Fibroblast of villous mesenchyme (primary cell): ENCODE results near the gene ACHE. TPM values are rescaled to one million over a fixed set of nuclear protein-coding genes. Genes with fewer than 3 reads are reported as not detected.

Source experiments
- DNase-seq: peaks from one replicate; pipeline ENCODE4 v3.0.0-alpha.2; 2010; ENCODE audit warnings: low read depth
- H3K4me3 ChIP-seq: 2 replicates; pipeline ENCODE4 v1.5.1; 2011; ENCODE audit warnings: low read depth, mild to moderate bottlenecking, low read length
- total RNA-seq: library from RNA; depleted of rRNA; stranded (reverse); fragments of >200 nt; gene quantifications from 2 replicates; pipeline ENCODE4 v1.2.3, GENCODE V29; 2012
- TF ChIP-seq, protein P1 (sequence below): IDR thresholded peaks from 2 replicates; pipeline ENCODE4 v1.5.1; 2012; ENCODE audit warnings: low read depth, mild to moderate bottlenecking, low read length; ENCODE audit not compliant: insufficient read depth

The ACHE gene
- total RNA-seq, 1 donor = not detected

DNA sequence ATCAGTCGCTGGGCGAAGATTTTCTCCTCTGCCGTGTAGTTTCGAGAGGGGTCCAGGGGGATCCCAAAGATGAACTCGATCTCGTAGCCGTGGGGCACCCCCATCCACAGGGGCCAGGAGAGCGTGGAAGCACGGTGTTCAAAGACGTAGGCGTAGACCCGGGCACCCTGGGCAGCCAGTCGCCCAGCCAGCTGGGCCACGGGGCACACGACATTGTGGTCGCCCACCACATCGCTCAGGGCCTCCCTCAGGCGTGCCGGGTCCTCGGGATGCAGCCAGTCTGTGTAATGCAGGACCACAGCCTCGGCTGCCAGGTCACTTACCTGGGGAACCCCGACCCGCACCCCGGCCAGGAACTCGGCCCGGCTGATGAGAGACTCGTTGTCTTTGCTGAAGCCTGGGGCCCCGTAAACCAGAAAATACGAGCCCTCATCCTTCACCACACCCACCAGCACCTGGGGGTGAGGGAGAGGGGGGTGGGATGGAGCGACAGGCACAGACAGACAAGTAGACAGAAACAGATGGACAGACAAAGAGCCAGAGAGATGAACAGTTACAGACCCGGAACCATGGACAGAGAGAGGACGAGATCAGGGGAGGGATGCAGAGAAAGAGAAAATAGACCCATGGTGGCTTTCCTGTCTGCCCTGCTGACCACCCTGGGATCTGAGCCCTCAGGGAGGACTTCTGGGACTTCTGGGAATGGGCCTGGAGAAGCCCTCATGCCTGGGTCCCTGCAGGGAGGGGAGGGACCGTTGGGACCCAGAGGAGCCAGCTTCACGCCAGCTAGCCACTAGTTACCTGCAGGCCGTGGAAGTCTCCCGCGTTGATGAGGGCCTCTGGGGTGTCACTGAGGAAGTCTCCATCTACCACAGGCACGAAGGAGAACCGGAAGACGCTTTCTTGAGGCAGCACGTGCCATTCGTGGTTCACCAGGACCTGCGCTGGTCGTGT is 3.0 kb downstream of the ACHE start:
- DNase-seq = no peak
- H3K4me3 ChIP-seq = no peak overlapping the region
- TF ChIP-seq, protein P1, sequence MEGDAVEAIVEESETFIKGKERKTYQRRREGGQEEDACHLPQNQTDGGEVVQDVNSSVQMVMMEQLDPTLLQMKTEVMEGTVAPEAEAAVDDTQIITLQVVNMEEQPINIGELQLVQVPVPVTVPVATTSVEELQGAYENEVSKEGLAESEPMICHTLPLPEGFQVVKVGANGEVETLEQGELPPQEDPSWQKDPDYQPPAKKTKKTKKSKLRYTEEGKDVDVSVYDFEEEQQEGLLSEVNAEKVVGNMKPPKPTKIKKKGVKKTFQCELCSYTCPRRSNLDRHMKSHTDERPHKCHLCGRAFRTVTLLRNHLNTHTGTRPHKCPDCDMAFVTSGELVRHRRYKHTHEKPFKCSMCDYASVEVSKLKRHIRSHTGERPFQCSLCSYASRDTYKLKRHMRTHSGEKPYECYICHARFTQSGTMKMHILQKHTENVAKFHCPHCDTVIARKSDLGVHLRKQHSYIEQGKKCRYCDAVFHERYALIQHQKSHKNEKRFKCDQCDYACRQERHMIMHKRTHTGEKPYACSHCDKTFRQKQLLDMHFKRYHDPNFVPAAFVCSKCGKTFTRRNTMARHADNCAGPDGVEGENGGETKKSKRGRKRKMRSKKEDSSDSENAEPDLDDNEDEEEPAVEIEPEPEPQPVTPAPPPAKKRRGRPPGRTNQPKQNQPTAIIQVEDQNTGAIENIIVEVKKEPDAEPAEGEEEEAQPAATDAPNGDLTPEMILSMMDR = no peak

DNA sequence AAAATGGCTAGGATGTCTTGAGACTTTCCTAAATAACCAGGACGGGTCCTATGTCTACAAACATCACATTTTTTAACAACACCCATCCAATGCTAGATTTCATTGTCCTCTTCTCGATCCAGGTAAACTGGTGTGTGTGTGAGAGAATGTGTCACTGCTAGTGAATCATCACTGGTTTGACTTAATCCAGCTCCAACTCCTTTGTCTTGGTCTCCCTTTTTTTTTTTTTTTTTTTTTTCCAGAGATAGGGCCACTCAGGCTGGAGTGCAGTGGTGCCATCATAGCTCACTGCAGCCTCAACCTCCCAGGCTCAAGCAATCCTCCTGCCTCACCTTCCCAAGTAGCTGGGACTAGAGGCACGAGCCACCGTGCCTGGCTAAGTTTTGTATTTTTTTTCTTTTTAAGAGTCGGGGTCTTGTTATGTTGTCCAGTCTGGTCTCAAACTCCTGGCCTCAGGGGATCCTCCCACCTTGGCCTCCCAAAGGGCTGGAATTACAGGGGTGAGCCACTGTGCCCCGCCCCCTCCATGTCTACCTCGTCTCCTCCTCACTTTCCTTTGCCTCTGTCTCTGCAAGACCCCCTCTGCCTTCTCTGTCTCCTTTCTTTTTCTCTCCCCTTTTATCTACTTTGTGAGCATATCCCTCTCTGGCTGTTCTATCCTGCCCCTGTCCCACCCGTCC is 4.0 kb downstream of the ACHE start:
- TF ChIP-seq, protein P1 = no peak
- no peak for DNase-seq
- H3K4me3 ChIP-seq = no peak overlapping the region

DNA sequence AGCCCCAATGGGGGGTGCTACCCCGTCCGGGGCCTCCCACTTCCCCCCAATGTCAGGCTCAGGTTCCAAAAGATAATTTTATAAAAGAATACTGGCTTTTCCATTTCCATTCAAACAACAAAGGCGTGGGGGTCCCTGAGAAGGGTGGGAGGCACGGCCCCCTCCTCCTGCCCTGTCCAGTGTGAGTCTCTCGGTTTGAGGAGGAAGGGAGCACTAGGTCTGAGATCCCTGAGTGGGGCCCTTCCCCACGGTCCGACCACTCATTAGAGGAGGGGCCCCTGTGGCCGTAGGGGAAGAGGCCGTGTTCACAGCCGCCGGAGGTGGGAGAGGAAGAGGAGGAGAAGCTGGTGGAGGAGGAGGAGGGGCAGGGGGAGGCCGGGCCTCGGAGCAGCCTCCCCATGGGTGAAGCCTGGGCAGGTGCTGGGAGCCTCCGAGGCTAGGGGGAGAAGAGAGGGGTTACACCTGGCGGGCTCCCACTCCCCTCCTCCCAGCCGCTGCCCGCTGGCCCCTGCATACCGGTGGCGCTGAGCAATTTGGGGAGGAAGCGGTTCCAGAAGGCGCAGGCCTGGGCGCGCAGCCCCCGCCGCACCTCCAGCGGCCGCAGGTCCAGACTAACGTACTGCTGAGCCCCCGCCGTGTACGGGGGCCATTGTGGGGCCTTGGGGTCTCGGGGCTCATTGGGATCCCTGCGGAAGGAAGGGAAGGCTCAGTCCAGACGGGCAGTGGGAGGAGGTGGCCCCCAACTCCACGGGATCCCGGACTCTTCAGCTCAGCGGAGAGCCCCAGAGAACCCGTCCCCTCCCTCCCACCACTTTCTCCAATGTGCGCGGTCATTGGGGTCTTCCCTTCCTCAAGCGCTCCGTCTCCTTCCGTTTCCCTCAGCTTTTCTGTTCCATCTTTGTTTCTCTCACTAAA is 4.8 kb downstream of the ACHE start:
- peak overlapping the region; percentile 64 for H3K4me3 ChIP-seq
- DNase-seq = no peak
- TF ChIP-seq, protein P1 = no peak

DNA sequence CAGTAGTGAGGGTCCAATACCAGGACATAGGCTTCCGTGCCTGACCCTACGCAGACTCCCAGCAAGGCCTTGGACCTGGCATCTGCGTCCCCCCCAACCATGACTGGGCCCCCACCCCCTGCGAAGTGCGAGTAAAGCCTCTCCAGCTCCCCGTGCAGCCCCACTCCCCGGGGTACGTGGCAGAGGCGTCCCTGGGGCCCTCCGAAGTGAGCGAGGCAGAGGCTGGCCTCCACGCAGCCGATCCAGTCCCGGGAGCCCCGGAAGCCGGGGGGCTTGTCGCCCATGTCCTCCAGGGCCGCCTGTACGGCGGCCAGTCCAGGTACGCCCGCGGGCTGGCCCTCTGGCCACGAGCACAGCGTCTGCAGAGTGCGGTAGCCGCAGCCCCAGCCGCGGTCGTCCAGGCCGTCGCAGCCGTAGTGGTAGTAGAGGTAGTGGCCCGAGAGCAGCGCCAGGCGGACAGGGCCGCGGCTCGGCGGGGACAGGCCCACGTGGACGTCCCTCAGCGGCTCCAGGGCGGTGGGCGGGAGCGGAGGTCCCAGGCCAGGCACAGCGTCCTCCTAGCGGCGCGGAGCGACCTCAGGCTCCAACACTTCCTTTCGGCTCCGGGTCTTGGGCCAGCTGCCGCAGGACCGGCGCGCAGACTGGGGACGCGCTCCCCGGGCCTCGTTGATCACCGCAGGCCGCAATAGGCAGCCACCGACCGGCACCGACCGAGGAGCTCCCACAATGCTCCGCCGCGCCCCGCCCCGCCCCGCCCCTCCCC is 6.5 kb downstream of the ACHE start, which contains the start of gene UFSP1:
Gene UFSP1, minus strand, starts transcription at position 728 of the 763 bp plus-strand sequence. Its CDS starts 444 bp downstream, at position 284.
- DNase-seq = no peak
- TF ChIP-seq, protein P1 = no peak
- peak within 1 kb of the TSS; percentile 67 for H3K4me3 ChIP-seq

DNA sequence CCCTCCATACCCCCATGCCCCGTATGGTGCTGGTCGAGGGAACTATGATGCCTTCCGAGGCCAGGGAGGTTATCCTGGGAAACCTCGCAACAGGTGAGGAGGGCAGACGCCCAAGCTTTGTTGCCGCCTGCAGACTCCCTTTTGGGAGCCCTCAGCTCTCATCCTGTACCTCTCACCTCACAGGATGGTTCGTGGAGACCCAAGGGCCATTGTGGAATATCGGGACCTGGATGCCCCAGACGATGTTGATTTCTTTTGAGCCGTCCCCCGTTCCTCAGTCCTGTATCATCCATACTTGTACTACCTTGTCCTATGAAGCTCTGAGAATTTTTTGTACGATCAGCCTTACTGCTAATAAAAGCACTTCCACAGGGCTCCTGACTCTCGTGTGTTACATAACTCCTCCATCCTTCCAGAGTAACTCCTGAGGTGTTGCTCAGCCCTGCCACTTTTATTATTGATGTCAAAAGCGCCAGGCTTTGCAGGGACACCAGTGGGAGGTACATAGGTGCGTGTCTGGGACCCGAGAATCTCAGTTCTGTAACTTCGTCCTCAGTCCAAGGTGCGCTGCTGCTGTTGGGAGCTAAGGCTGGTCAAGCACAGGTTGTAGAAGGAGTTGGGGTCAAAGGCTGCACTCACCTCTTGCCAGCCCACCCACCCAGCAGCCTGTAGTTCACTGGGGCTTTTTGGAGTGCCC is 7.2 kb downstream of the ACHE start:
- DNase-seq = no peak
- TF ChIP-seq, protein P1 = no peak
- H3K4me3 ChIP-seq = peak overlapping the region; percentile 67
